Measurements from ENCODE around the gene NETO1.

The NETO1 gene

GRCh38 chr18:72846736-72847533, 20.9 kb downstream of the NETO1 start:
- DNase-seq (ENCODE audit: low spot score): no peak

GRCh38 chr18:72843743-72844142, 24.0 kb downstream of the NETO1 start:
- no peak for DNase-seq (ENCODE audit: low spot score)

GRCh38 chr18:72840109-72840508, 27.7 kb downstream of the NETO1 start:
- no peak for DNase-seq (ENCODE audit: low spot score)

GRCh38 chr18:72834731-72835130, 33.1 kb downstream of the NETO1 start:
- DNase-seq (ENCODE audit: low spot score): no peak

GRCh38 chr18:72833471-72833870, 34.3 kb downstream of the NETO1 start:
- no peak for DNase-seq (ENCODE audit: low spot score)

- DNase-seq (ENCODE audit: low spot score): no peak
These were observed 37.7 kb downstream of the NETO1 start for GRCh38 chr18:72830109-72830508.

- no peak for DNase-seq (ENCODE audit: low spot score)
These were observed 39.2 kb downstream of the NETO1 start for GRCh38 chr18:72828601-72829000.

- no peak for DNase-seq (ENCODE audit: low spot score)
These were observed 41.1 kb downstream of the NETO1 start for GRCh38 chr18:72826736-72827135.

GRCh38 chr18:72823345-72823744, 44.4 kb downstream of the NETO1 start:
- no peak for DNase-seq (ENCODE audit: low spot score)

GRCh38 chr18:72822202-72822601, 45.6 kb downstream of the NETO1 start:
- DNase-seq (ENCODE audit: low spot score): no peak

GRCh38 chr18:72820571-72820970, 47.2 kb downstream of the NETO1 start:
- DNase-seq (ENCODE audit: low spot score): no peak

- DNase-seq (ENCODE audit: low spot score): no peak
These were observed 48.7 kb downstream of the NETO1 start for GRCh38 chr18:72819050-72819449.

GRCh38 chr18:72811047-72811446, 56.7 kb downstream of the NETO1 start:
- peak; percentile 2 for DNase-seq (ENCODE audit: low spot score)

- no peak for DNase-seq (ENCODE audit: low spot score)
These were observed 59.1 kb downstream of the NETO1 start for GRCh38 chr18:72808680-72809079.

- no peak for DNase-seq (ENCODE audit: low spot score)
These were observed 68.7 kb downstream of the NETO1 start for GRCh38 chr18:72799106-72799505.

GRCh38 chr18:72783530-72783929, 84.3 kb downstream of the NETO1 start:
- no peak for DNase-seq (ENCODE audit: low spot score)

GRCh38 chr18:72774914-72775313, 92.9 kb downstream of the NETO1 start:
- DNase-seq (ENCODE audit: low spot score): no peak

GRCh38 chr18:72772916-72773315, 94.9 kb downstream of the NETO1 start:
- DNase-seq (ENCODE audit: low spot score): no peak

GRCh38 chr18:72768681-72769229, 99.0 kb downstream of the NETO1 start:
- DNase-seq (ENCODE audit: low spot score): no peak

- DNase-seq (ENCODE audit: low spot score): peak; percentile 28
These were observed 105.2 kb downstream of the NETO1 start for GRCh38 chr18:72762515-72763122.

GRCh38 chr18:72752220-72752619, 115.6 kb downstream of the NETO1 start:
- no peak for DNase-seq (ENCODE audit: low spot score)

GRCh38 chr18:72742002-72742401, 125.8 kb downstream of the NETO1 start:
- DNase-seq (ENCODE audit: low spot score): peak; percentile 26

GRCh38 chr18:72738136-72738535, 129.7 kb downstream of the NETO1 start:
- DNase-seq (ENCODE audit: low spot score): no peak
